Measurements from ENCODE around the gene SH3GLB1.

The SH3GLB1 gene

GRCh38 chr1:86764523-86764922 is 60.1 kb downstream of the SH3GLB1 start:
- no peak for TF ChIP-seq SPI1 (IDR thresholded peaks at IDR 0.05; ENCODE audit: borderline replicate concordance, low read depth)
- TF ChIP-seq CTCF (IDR thresholded peaks at IDR 0.05; ENCODE audit: insufficient read depth, low read length) = no peak
- H3K27ac ChIP-seq (replicated peaks) = no peak overlapping the region
- no peak overlapping the region for H3K4me3 ChIP-seq (replicated peaks; ENCODE audit: insufficient read depth, low read length)
- no peaks in the 10 kb centered on the region for H3K27me3 ChIP-seq (ENCODE audit: insufficient read depth, poor library complexity, severe bottlenecking)
- DNase-seq (ENCODE audit: low read depth in 1 of 2, low spot score in 1 of 2) = no peak

GRCh38 chr1:86765073-86765472 is 60.7 kb downstream of the SH3GLB1 start:
- H3K4me3 ChIP-seq (replicated peaks; ENCODE audit: insufficient read depth, low read length) = no peak overlapping the region
- TF ChIP-seq GABPA (IDR thresholded peaks at IDR 0.05; ENCODE audit: low read depth) = no peak
- TF ChIP-seq SPI1 (IDR thresholded peaks at IDR 0.05; ENCODE audit: borderline replicate concordance, low read depth) = no peak
- TF ChIP-seq CTCF (IDR thresholded peaks at IDR 0.05; ENCODE audit: insufficient read depth, low read length) = no peak
- TF ChIP-seq REST (IDR thresholded peaks at IDR 0.05; ENCODE audit: insufficient replicate concordance, low read depth) = no peak
- TF ChIP-seq POLR2AphosphoS5 (IDR thresholded peaks at IDR 0.05; ENCODE audit: low read depth) = no peak
- H3K27ac ChIP-seq (replicated peaks) = no peak overlapping the region
- H3K27me3 ChIP-seq (ENCODE audit: insufficient read depth, poor library complexity, severe bottlenecking) = no peaks in the 10 kb centered on the region
- DNase-seq (ENCODE audit: low read depth in 1 of 2, low spot score in 1 of 2) = no peak

- H3K27me3 ChIP-seq (ENCODE audit: insufficient read depth, poor library complexity, severe bottlenecking) = no peaks in the 10 kb centered on the region
- DNase-seq (ENCODE audit: low read depth in 1 of 2, low spot score in 1 of 2) = no peak
- no peak overlapping the region for H3K4me3 ChIP-seq (replicated peaks; ENCODE audit: insufficient read depth, low read length)
- TF ChIP-seq GABPA (IDR thresholded peaks at IDR 0.05; ENCODE audit: low read depth) (no peak), POLR2AphosphoS5 (IDR thresholded peaks at IDR 0.05; ENCODE audit: low read depth) (no peak), SPI1 (IDR thresholded peaks at IDR 0.05; ENCODE audit: borderline replicate concordance, low read depth) (no peak), REST (IDR thresholded peaks at IDR 0.05; ENCODE audit: insufficient replicate concordance, low read depth) (no peak), CTCF (IDR thresholded peaks at IDR 0.05; ENCODE audit: insufficient read depth, low read length) (no peak)
- no peak overlapping the region for H3K27ac ChIP-seq (replicated peaks)
These were observed 61.3 kb downstream of the SH3GLB1 start for GRCh38 chr1:86765674-86766073.

- Histone ChIP-seq H3K27ac (replicated peaks) (no peak overlapping the region), H3K4me3 (replicated peaks; ENCODE audit: insufficient read depth, low read length) (no peak overlapping the region), H3K27me3 (ENCODE audit: insufficient read depth, poor library complexity, severe bottlenecking) (no peaks in the 10 kb centered on the region)
- no peak for DNase-seq (ENCODE audit: low read depth in 1 of 2, low spot score in 1 of 2)
- TF ChIP-seq REST (IDR thresholded peaks at IDR 0.05; ENCODE audit: insufficient replicate concordance, low read depth) (no peak), SPI1 (IDR thresholded peaks at IDR 0.05; ENCODE audit: borderline replicate concordance, low read depth) (no peak), POLR2AphosphoS5 (IDR thresholded peaks at IDR 0.05; ENCODE audit: low read depth) (no peak), CTCF (IDR thresholded peaks at IDR 0.05; ENCODE audit: insufficient read depth, low read length) (no peak), GABPA (IDR thresholded peaks at IDR 0.05; ENCODE audit: low read depth) (no peak)
These were observed 64.2 kb downstream of the SH3GLB1 start for GRCh38 chr1:86768554-86768953.

All from HL-60 (cell line).